Left renal cortex interstitium (tissue), 4 donors: ENCODE results near the gene KRTAP19-2. TPM values are rescaled to one million over a fixed set of nuclear protein-coding genes. Genes with fewer than 3 reads are reported as not detected.
"Not testable (repeated sequence)": the region's sequence is repeated elsewhere in the genome, so short reads cannot be mapped to it uniquely, and the experiment has no call there.

Experiments used
- DNase-seq, 4 donors: peaks; one replicate each; pipeline ENCODE4 v3.0.0-alpha.2; 2013; ENCODE audit warnings: low read depth in 4 of 4, low spot score in 2 of 4, missing footprints in 1 of 4
- polyA plus RNA-seq, 4 donors: library from polyadenylated mRNA; unstranded; fragments of 120-200 nt; gene quantifications; one replicate each; pipeline ENCODE4 v1.2.1, GENCODE V29; 2013; ENCODE audit not compliant: insufficient read length in 4 of 4

KRTAP19-2 gene, protein sequence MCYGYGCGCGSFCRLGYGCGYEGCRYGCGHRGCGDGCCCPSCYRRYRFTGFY
- not detected for polyA plus RNA-seq

DNA sequence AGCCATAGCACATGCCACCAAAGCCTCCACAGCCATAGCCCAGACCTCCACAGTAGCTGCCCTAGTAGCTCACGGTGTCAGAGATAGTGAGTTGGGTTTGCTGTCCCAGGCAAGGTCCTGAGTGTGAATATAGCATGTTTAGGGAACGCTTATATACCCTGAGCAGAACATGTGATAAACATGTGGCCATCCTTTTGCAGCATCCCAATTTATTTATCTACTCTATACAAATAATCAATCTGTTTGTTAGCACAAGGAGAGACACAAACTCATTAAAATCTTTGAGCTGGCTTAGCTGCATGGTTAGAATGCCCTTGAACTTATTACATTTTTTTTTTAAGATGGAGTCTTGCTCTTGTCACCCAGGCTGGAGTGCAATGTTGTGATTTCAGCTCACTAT lies at the start of gene KRTAP19-2:
TSS of gene KRTAP19-2 (minus strand) at position 101 of the 400 bp plus-strand sequence. CDS start at position 13, 88 bp downstream.
- no peak for DNase-seq

GRCh38 chr21:30518876-30519275 lies 31.6 kb upstream of the KRTAP19-2 start:
- DNase-seq, result no peak

DNA sequence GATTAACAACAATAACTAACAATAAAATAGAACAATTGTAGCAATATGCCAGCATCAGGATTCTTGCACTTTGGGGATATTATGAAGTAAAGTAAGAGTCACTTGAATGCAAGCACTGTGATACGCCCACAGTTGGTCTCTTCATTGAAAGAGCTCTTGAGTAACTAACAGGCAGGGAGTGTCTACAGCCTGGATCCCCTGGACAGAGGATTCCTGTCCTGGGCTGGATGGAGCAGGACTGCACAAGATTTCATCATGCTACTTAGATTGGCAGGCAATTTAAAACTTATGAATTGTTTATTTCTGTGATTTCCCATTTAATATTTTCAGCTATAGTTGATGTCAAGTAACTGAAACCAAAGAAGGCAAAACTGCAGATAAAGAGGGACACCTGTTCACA lies 28.4 kb upstream of the KRTAP19-2 start:
- DNase-seq, result no peak

DNA sequence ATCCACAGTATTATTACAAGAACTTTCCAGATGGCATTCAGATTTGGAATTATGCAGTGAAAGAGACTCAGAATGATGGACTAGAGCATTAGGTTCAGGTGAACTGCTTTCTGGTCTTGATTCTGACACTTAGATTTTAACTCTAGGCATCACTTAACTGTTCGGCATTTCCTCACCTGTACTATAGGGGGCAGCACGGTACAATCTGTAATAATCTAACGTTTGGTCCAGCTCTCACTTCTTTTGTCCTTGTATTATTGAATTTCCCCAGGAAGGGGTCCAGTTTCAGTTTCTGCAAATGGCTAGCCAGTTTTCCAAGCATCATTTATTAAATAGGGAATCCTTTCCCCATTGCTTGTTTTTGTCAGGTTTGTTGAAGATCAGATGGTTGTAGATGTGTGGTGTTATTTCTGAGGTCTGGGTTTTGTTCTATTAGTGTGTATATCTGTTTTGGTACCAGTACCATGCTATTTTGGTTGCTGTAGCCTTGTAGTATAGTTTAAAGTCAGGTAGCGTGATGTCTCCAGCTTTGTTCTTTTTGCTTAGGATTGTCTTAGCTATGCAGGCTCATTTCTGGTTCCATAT lies 18.5 kb upstream of the KRTAP19-2 start:
- not testable (repeated sequence) for DNase-seq

DNA sequence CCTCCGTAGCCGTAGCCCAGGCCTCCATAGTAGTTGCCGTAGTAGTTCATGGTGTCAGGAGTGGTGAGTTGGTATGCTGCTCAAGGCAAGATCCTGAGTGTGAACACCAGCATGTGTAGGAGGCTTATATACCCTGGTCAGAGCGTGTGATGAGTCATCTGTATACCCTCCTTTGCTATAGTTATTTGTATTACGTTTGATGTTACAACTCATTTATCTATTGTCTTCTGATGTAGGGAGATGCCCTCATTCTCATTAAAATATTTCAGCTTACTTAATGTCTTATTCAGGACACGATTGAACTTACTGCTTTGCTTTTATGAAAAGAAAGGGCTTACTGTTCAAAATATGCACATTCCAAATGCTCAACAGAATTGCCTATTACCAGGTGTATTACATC lies 14.8 kb upstream of the KRTAP19-2 start, which contains the start of gene KRTAP19-5:
TSS of gene KRTAP19-5 (minus strand) at position 101 of the 400 bp plus-strand sequence. CDS start at position 50, 51 bp downstream.
- DNase-seq, result no peak

DNA sequence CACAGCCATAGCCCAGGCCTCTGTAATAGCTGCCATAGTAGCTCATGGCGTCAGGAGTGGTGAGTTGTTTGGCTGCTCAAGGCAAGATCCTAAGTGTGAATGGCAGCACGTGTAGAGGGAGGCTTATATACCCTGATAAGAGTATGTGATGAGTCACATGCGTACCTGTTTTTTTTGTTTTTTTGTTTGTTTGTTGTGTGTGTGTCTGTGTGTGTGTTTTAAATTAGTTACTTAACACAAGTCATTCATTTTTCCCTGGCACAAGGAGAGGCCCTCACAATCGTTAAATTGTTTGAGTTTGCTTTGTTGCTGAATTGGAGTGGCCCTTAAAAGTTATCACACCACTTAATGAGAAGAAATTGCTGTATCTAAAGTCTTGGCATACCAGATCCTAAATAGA lies 9.8 kb upstream of the KRTAP19-2 start, which contains the start of gene KRTAP19-4:
TSS of gene KRTAP19-4 (minus strand) at position 101 of the 400 bp plus-strand sequence. CDS start at position 46, 55 bp downstream.
- DNase-seq, result no peak

- no peak for DNase-seq
Measured at GRCh38 chr21:30491963-30492428, 4.8 kb upstream of the KRTAP19-2 start, which contains the start of gene KRTAP19-3. KRTAP19-3 (minus strand) TSS chr21:30492013; CDS start chr21:30491957, 56 bp downstream.

- no peak for DNase-seq
Measured at GRCh38 chr21:30486180-30486579, 1.1 kb downstream of the KRTAP19-2 start.

GRCh38 chr21:30482130-30482529 lies 5.1 kb downstream of the KRTAP19-2 start:
- no peak for DNase-seq

DNA sequence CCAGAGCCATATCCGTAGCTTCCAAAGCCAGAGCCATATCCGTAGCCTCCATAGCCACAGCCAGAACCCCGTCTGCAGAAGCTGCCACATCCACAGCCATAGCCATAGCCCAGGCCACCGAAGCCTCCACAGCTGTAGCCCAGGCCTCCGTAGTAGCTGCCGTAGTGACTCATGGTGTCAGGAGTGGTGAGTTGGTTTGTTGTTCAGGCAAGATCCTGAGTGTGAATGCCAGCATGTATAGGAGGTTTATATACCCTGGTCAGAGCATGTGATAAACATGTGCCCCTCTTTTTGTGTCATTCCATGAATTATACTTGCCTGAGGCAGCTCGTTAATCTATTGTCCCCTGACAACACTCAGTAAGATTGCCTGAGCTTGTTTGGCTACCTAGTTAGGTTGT lies 7.1 kb downstream of the KRTAP19-2 start, which contains the start of gene KRTAP19-1:
TSS of gene KRTAP19-1 (minus strand) at position 223 of the 400 bp plus-strand sequence. CDS start at position 173, 50 bp downstream.
- DNase-seq, result no peak

DNA sequence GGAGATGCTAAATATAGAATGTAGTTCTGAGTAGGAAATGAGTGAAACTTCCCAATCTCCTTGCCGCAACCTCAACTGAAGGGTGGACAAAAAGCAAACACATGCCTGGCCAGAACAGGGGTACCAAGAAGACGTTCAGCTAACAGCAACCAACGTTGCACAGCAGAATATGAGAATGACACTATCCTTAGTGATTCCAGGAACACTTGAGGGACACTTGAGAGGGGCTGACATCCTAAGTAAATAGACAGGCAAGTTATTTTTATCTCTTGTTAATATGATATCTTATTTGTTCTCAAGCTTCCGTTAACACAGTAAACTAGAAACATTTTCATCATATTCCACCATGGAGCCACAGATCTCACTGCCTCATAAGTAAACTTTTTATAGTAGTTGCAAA lies 8.0 kb downstream of the KRTAP19-2 start:
- DNase-seq, result no peak

DNA sequence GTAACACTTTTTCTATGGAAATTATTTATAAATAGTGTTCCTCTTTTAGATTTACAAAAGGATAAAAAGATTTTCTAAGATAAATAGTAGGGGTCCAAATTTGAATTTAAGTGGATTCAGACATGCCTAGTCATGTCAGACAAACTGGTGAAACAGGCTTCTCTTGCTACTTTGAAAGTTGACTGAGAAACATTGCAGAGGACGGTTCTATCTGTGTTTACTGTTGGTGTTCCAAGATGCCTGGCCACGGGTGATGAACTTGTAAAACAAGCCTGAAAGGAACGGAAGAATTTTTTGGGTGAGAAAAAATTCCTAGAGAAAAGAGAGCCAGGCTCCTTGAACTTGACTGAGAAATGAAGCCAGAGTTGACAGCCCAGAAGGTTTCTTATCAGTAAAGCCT lies 9.2 kb downstream of the KRTAP19-2 start:
- DNase-seq, result no peak

DNA sequence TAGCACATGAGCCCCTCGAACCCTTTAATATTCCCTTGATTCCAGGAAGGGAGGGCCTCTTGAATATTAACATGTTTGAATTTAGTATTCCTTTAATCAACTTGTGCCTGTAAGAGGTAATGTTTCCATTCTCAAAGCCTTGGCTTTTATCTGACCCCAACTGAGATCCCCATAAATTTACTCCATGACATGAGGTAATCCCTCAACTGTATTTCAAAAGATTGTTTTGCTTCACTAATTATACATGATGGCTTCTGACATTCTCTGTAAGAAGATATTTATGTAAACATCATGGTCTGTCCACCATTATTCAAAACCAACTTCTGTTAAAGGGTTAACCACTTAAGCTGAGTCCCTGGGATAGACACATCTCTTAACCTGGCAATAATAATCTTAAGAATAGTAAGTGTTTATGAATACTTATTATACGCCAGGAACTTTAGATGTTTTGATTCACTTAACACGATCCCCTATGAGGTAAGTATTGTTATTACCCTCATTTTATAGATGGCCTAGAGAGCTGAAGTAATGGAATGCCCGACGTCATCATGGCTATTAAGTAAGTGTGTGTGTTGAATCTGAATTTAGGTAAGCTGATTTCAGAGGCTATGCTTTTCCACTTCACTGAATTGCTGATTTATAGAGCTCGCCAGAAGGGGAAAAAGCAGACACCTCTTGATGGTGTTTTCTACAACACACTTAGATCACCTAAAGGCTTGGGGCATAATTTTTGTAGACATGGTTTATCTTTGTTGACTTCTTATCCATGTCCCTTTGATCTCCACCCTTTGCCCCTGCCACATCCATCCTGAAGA lies 18.1 kb downstream of the KRTAP19-2 start:
- DNase-seq, result peak in 3 of 4 donors; percentile 19 to 25 (median 21)

DNA sequence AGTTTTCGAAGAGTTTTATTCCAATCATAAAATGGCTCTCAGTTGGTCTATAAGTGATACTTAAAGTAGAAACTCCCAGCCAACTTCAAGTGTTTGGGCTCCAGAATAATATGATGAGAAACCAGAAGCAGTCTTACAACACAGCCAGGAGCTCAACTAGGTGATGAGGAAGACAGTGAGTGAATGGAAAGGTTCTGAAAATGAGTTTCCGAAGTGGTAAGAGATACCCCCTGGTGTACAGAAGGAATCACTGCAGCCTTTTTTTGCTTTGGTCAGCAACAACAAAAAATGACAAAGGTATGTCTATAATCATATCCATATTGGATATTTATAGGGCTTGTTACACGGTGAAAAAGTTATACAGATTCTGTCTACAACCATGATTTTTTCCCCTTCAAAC lies 23.5 kb downstream of the KRTAP19-2 start:
- DNase-seq, result no peak

- DNase-seq, result no peak
Measured at GRCh38 chr21:30448514-30448913, 38.7 kb downstream of the KRTAP19-2 start.

- peak in 1 of 4 donors; percentile 14 for DNase-seq
Measured at GRCh38 chr21:30447056-30447455, 40.2 kb downstream of the KRTAP19-2 start.

DNA sequence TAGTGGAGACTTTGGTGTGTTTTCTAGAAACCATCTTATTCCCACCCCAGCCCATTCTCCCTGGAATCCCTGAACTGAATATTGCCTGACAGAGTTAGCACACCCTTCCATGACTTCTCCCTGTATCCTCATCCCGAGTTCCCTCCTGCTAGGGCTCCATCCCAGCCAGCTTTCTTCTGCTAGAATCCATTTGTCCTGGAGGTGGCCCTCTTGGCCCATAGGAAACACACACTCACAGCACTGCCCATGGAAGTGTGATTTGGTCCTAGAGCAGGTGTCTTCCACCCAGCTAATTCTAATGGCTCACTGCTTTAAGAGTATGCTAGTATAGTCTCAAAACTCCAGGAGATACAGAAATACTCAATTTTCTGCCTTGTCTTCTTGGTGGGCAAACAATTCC lies 43.0 kb downstream of the KRTAP19-2 start:
- DNase-seq, result no peak

DNA sequence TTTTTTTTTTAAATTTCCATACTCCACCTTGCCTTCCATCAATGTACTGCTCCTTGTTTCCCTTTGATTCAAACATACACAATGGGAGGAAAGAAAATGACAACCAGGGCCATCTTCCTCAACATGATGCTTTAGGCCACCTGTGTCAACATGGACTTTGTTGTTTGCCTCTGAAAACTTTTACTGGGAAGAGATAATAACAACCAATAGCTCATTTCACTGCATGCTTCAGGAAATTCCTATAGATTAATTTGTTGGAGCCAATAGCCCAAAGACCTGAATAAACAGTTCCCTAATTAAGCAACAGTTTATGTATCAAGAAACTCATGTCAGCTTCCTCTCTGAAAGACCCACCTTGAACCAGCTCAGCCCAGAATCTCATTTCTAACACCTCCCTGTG lies 44.0 kb downstream of the KRTAP19-2 start:
- DNase-seq, result no peak

- no peak for DNase-seq
Measured at GRCh38 chr21:30439975-30440374, 47.3 kb downstream of the KRTAP19-2 start, which contains the start of gene KRTAP15-1. KRTAP15-1 (plus strand) TSS chr21:30440275; CDS start chr21:30440328, 53 bp downstream.
